H1 (cell line): ENCODE measurements around the gene NOTUM. TPM values are rescaled to one million over a fixed set of nuclear protein-coding genes. Genes with fewer than 3 reads are reported as not detected.
A peak's percentile ranks its signal among the peaks of the same experiment; 100 is the strongest.

Source experiments
- CREB1 ChIP-seq: IDR thresholded peaks from 2 replicates; pipeline ENCODE4 v1.6.1; 2012; ENCODE audit warnings: inconsistent platforms
- KDM4A ChIP-seq: IDR thresholded peaks from one replicate; pipeline ENCODE4 v1.7.1; 2012; ENCODE audit warnings: low read depth, mild to moderate bottlenecking, moderate library complexity, low read length, inconsistent platforms; ENCODE audit not compliant: severe bottlenecking
- TAF7 ChIP-seq: optimal IDR thresholded peaks from 2 replicates; pipeline ENCODE3; 2011; ENCODE audit warnings: low read depth, mild to moderate bottlenecking, inconsistent platforms, low read length, moderate library complexity, borderline replicate concordance
- polyA plus RNA-seq, 7 experiments: library from polyadenylated mRNA; depleted of rRNA in 3 of 7; stranded (reverse) in 5 of 7; unstranded in 2 of 7; fragments of >200 nt in 5 of 7; fragments of 200-250 nt in 2 of 7; gene quantifications; 1 replicate in 5 of 7; 2 replicates in 1 of 7; 4 replicates in 1 of 7; pipeline versions ENCODE4 v1.2.1 to v1.2.3, GENCODE V29; 2011 to 2013; ENCODE audit warnings: missing spikeins in 2 of 7, mixed read lengths in 2 of 7
- total RNA-seq: library from RNA; stranded (reverse); fragmentation: NEBNext Ultra II Directional; extraction: Animal tissue kit (Norgen Biotek cat#: 25700); gene quantifications from 2 replicates; pipeline ENCODE4 v1.2.1, GENCODE V29; 2021

The NOTUM gene
- total and polyA plus RNA-seq, 2 of the 8 experiments (the other 6 are each of a cell fraction or from before 2014, with no cell fraction given), result 0.45 to 0.76 TPM

- peak; percentile 71 for TF ChIP-seq KDM4A
- peak; percentile 9 for TF ChIP-seq TAF7
- TF ChIP-seq CREB1, result no peak
These were observed 43.2 kb downstream of the NOTUM start, which contains the start of gene SIRT7 (continued) for GRCh38 chr17:81917565-81918332.
